HG02763 (cell line): ENCODE measurements around the gene ZNF691.
A peak's percentile ranks its signal among the peaks of the same experiment; 100 is the strongest.

Source experiments
- ATAC-seq: cut with Tn5 transposase; IDR thresholded peaks from one replicate; pipeline ENCODE4 v1.9.1; 2021; ENCODE audit warnings: mild to moderate bottlenecking, moderate library complexity; ENCODE audit not compliant: unreplicated experiment

ZNF691 gene

GRCh38 chr1:42831273-42831672 is 15.1 kb upstream of the ZNF691 start:
- ATAC-seq: no peak

DNA sequence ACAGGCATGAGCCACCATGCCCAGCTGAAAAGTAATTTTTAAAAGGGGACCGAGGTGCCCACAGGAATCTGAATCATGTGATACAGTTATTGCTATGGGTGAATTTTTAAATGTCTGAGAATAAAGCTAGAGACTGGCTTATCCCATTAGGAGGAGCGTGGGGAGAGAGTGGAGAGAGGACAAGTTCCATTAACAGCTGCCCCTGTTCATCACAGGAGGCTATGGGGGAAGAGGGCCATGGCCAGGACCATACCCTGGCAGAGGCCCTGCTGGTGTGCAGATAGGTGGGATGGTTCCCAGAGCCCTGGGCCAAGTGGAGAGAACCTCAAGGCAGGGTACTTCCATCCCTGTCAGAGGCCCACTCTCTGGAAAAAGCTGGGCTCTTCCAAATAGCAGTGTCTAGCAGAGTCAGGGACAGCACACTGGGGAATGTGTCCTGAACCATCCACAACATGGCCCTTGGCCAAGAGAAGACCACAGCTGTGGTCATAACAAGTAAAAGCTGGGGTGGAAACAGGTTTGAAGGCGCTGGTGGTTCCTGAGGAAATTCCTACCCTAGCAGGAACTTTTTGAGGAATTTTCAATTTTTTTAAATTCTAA is 13.7 kb upstream of the ZNF691 start:
- ATAC-seq: no peak

GRCh38 chr1:42833981-42834380 is 12.4 kb upstream of the ZNF691 start:
- ATAC-seq: no peak

GRCh38 chr1:42834803-42835202 is 11.6 kb upstream of the ZNF691 start:
- ATAC-seq: no peak

DNA sequence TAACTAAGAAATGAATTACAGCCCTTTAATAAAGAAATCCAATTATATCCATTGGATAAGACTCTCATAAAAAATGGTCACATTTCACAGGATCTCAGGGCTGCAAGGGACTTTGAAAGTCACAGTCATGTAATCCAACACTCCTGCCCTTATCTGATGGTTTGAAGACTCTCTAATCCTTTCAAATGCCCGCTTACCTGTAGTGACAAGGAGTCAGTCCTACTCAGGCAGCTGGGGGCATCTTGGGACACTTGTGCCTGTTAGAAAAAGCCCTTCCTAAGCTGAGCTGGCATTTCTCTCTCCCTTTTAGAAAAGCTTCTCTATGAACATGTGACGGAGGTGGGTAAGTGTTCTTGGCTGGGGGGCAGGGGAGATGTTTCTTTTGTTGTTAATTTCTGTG is 11.0 kb upstream of the ZNF691 start:
- no peak for ATAC-seq

DNA sequence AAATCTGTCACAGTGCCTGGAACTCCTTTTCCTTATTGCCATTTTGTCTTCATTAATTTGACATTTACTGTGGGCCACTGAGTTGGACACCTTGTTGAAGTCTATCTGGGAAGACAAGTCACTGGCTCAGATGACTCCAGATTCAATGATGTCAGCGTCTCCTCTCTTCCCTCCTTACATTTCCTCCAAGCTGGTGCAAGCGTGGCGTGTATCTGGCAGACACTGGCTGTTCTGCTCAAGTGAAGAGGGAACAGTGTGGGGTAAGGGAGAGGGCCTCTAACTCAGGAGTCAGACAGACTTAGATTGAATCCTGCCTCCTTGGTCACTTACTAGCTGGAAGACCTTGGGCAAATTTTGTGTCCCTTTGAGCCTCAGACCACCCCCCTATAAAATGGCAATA is 8.7 kb upstream of the ZNF691 start:
- ATAC-seq: no peak

- no peak for ATAC-seq
These were observed 7.8 kb upstream of the ZNF691 start for GRCh38 chr1:42838482-42839190.

DNA sequence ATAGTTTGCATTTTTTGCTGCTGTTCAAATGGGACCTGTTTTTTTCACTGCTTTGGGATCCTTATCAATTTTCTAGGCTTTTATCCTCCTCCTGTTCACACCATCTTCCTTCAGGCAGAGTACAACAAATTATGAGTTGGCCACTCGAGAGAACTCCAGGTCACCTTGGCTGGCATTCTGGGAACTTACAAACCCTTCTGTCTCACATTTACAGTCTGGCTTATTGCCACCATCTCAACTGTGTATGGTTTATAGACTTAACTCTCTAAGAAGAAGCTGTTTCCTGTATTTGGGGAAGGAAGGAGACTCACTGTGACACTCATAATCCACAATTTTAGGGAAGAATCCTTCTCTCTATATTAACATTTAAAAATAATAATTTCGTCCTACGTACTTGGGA is 5.4 kb upstream of the ZNF691 start:
- ATAC-seq: no peak

- no peak for ATAC-seq
These were observed 4.8 kb upstream of the ZNF691 start for GRCh38 chr1:42841440-42842147.

DNA sequence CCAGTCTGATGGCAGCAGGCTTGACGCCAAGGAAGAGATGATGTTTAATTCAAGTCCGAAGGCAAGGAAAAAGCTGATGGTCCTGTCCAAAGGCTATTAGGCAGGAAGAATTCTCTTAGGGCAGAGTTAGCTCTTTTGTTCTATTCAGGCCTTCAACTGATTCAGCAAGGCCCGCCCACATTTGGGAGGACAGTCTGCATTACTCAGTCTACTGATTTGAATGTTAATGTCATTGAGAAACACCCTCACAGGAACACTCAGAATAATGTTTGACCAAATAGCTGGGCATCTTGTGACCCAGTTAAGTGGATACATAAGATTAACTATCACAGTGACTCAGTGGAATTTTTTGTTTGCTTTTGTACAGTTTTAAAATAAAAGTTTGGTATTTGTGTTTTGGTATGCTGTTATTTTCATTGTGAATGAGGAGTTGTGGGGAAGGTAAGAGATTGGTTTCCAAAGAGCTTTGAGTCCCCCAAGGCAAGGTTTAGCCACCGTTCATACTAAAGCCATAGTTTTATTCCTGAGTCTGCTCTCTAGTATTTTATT is 1.7 kb upstream of the ZNF691 start:
- no peak for ATAC-seq

DNA sequence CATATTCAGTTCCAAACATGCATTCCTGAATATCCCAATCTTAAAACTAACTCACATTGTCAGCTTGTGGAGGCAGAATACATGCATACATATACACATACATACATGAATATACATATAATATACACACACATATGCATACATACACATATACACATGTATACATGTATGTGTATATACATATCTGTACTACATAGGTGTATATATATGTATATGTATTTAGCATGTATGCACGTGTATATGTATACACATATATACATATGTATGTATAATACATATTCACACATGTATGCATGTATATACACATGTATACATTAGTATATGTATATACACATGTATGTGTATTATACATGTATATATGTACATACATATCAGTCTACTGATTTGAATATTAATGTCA is 1.2 kb upstream of the ZNF691 start:
- ATAC-seq: no peak

GRCh38 chr1:42845866-42846256 is 552 bp upstream of the ZNF691 start:
- ATAC-seq: peak; percentile 19

GRCh38 chr1:42847111-42847595 is 740 bp downstream of the ZNF691 start:
- ATAC-seq: no peak

DNA sequence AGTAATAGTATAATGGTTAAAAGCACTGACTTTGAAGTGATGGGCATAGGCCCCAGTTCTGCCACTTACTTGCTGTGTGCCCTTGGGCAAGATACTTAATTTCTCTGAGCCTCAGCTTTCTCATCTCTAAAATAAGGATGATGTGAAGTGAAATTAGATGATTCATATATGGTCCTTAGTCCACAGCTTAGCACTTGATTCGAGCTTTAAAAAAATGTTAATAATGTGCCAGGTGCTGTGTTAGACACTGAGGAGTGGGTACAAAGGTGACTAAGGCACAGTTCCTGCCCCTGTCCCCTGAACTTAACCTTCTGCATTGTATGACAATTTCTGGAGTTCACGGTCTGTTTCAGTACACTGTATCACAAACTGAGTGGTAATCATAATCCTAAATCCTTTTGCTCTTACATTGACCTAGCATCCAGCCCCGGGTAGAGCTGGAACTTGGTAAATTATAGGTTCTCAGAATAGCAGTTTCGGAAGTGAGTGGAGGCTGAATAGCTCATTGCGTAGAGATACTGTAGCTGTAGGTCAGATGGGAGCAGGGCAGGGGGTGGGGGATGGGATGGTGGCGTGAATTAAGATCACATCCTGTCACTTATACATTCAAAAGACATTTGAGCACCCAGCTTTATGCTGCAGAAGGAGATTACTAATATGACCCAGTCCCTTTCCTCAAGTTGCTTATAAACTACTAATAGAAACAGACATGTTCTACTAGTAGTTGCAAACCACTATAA is 1.5 kb downstream of the ZNF691 start:
- no peak for ATAC-seq

DNA sequence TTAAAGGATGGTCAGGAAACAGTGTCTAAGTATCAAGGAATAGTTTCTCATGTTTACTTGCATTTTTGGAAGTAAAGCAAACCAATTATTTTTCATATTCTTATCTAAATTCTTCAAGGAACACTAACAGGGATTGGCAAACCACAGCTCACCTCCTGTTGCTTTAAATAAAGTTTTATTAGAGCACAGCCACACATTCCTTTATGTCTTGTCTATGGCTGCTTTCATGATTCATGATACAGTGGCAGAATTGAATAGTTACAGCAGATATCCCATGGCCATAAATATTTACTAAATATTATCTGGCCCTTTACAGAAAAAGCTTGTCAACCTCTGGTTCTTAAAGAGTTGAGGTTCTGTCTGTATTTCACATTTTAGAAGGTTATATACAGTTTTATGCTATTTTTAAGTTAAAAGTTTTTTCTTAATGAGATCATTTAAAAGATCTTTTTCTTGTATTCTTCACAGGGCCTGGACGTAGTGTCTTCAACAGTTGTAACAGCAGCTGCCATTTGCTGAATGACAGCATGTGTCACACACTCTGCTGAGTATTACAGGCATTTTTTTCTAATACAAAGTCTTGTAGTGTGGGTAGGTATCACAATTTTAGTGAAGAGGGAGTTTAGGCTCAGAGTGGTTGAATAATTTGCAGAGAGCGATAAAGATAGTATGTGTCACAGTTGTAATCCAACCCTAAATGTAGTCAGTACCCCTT is 2.6 kb downstream of the ZNF691 start:
- ATAC-seq: no peak

DNA sequence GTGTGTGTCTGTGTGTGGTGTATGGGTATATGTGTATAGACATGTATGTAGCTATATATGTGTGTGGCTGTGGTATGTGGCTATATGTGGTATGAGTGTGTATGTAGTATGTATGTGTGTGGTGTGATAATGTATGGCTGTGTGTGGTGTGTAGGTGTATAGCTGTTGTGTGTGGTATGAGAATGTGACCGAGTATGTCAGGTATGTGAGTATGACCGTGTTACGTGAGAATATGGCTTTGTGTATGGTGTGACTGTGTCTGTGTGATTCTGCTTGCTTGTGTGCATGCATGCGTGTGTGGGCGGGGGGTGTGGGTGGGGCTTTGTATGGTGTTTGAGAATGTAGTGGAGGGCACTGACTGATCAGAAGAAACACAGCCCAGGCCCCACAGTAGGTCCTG is 3.5 kb downstream of the ZNF691 start:
- no peak for ATAC-seq

- ATAC-seq: no peak
These were observed 5.0 kb downstream of the ZNF691 start for GRCh38 chr1:42851420-42851819.

- no peak for ATAC-seq
These were observed 5.7 kb downstream of the ZNF691 start for GRCh38 chr1:42851960-42852607.

- no peak for ATAC-seq
These were observed 6.2 kb downstream of the ZNF691 start for GRCh38 chr1:42852608-42852980.
